IMR-90 (cell line): ENCODE results near the gene CC2D1A. TPM values are rescaled to one million over a fixed set of nuclear protein-coding genes. Genes with fewer than 3 reads are reported as not detected.

Source experiments
- ATAC-seq: fragments of 200-7000 bp; cut with Tn5 transposase; 2 replicates; pipeline ENCODE4 v1.9.1; 2020; ENCODE audit warnings: low read depth, mild to moderate bottlenecking, moderate library complexity
- BruUV-seq: library from RNA; stranded (reverse); fragments of 400-500 nt; replicated peaks from 2 replicates; lab custom pipeline; 2021; lab: Mats Ljungman, UMichigan
- CTCF ChIA-PET: fragments of 300-600 bp; formaldehyde crosslinking; extraction: SDS; loops from one replicate; lab custom pipeline; 2021; ENCODE audit warnings: antibody characterized with exemption; lab: Yijun Ruan, JAX
- POLR2A ChIA-PET: fragments of 300-600 bp; sonication (Branson Sonifier 250); formaldehyde crosslinking; loops from one replicate; lab custom pipeline; 2022; ENCODE audit warnings: antibody characterized with exemption; ENCODE audit not compliant: unreplicated experiment; lab: Charles Lee
- DNase-seq: peaks from one replicate; pipeline ENCODE4 v3.0.0; 2013
- H2AFZ ChIP-seq: replicated peaks from 2 replicates; pipeline ENCODE3; 2013; ENCODE audit warnings: low read length, mild to moderate bottlenecking; ENCODE audit not compliant: poor library complexity
- H2AK5ac ChIP-seq: 2 replicates; pipeline ENCODE4 v1.6.1; 2013; ENCODE audit warnings: low read depth, low read length, inconsistent platforms
- H2AK9ac ChIP-seq: replicated peaks from 2 replicates; pipeline ENCODE3; 2013; ENCODE audit warnings: mild to moderate bottlenecking, low read depth, low read length, moderate library complexity; ENCODE audit not compliant: poor library complexity
- H2BK120ac ChIP-seq: 2 replicates; pipeline ENCODE4 v1.6.1; 2013; ENCODE audit warnings: low read depth, low read length, inconsistent platforms
- H2BK15ac ChIP-seq: 3 replicates; pipeline ENCODE4 v1.6.1; 2013; ENCODE audit warnings: low read depth, low read length, inconsistent platforms
- H2BK20ac ChIP-seq: 2 replicates; pipeline ENCODE4 v1.6.1; 2013; ENCODE audit warnings: low read depth, mild to moderate bottlenecking, inconsistent platforms, low read length, moderate library complexity
- H2BK5ac ChIP-seq: 2 replicates; pipeline ENCODE4 v1.6.1; 2013; ENCODE audit warnings: mild to moderate bottlenecking, low read depth, low read length, inconsistent platforms; ENCODE audit not compliant: poor library complexity, severe bottlenecking
- H3K14ac ChIP-seq: replicated peaks from 2 replicates; pipeline ENCODE4 v1.6.1; 2013; ENCODE audit warnings: low read depth, low read length, inconsistent platforms
- H3K18ac ChIP-seq: 2 replicates; pipeline ENCODE4 v1.6.1; 2013; ENCODE audit warnings: low read depth, low read length, control low read depth
- H3K23ac ChIP-seq: 2 replicates; pipeline ENCODE4 v1.6.1; 2013; ENCODE audit warnings: low read depth, low read length, inconsistent platforms
- H3K27ac ChIP-seq: 2 replicates; pipeline ENCODE4 v1.5.1; 2013; ENCODE audit warnings: mild to moderate bottlenecking, control low read depth, low read length; ENCODE audit not compliant: insufficient read depth
- H3K27me3 ChIP-seq: 2 replicates; pipeline ENCODE4 v1.6.1; 2013; ENCODE audit warnings: low read length; ENCODE audit not compliant: control insufficient read depth, insufficient read depth
- H3K36me3 ChIP-seq: 2 replicates; pipeline ENCODE4 v1.6.1; 2013; ENCODE audit warnings: low read length, mixed read lengths; ENCODE audit not compliant: control insufficient read depth, insufficient read depth
- H3K4ac ChIP-seq: 2 replicates; pipeline ENCODE4 v1.6.1; 2013; ENCODE audit warnings: low read depth, low read length, inconsistent platforms
- H3K4me1 ChIP-seq: 2 replicates; pipeline ENCODE4 v1.6.1; 2013; ENCODE audit warnings: low read length, mixed read lengths; ENCODE audit not compliant: control insufficient read depth, insufficient read depth
- H3K4me2 ChIP-seq: 2 replicates; pipeline ENCODE4 v1.6.1; 2013; ENCODE audit warnings: low read depth, mild to moderate bottlenecking, control low read depth, low read length, moderate library complexity
- H3K4me3 ChIP-seq: 2 replicates; pipeline ENCODE4 v1.5.1; 2013; ENCODE audit warnings: low read depth, mild to moderate bottlenecking, control low read depth, low read length, moderate library complexity; ENCODE audit not compliant: insufficient read depth
- H3K56ac ChIP-seq: 2 replicates; pipeline ENCODE4 v1.6.1; 2013; ENCODE audit warnings: low read length, inconsistent platforms; ENCODE audit not compliant: insufficient read depth; ENCODE audit errors: extremely low read depth
- H3K79me1 ChIP-seq, 2 experiments: 2 replicates each; pipeline ENCODE4 v1.6.1; 2013; ENCODE audit warnings: low read length in 2 of 2, inconsistent platforms in 1 of 2, low read depth in 1 of 2
- H3K9ac ChIP-seq: 2 replicates; pipeline ENCODE4 v1.6.1; 2013; ENCODE audit warnings: low read depth, low read length, control low read depth
- H3K9me1 ChIP-seq: 2 replicates; pipeline ENCODE4 v1.6.1; 2013; ENCODE audit warnings: low read length, inconsistent platforms; ENCODE audit not compliant: insufficient read depth
- H3K9me3 ChIP-seq: 2 replicates; pipeline ENCODE4 v1.6.1; 2013; ENCODE audit warnings: low read length; ENCODE audit not compliant: control insufficient read depth, insufficient read depth
- H4K20me1 ChIP-seq: 2 replicates; pipeline ENCODE4 v1.6.1; 2013; ENCODE audit warnings: low read length, inconsistent platforms; ENCODE audit not compliant: insufficient read depth
- H4K5ac ChIP-seq: 2 replicates; pipeline ENCODE4 v1.6.1; 2013; ENCODE audit warnings: mild to moderate bottlenecking, low read depth, low read length, control low read depth
- H4K8ac ChIP-seq, 2 experiments: 2 replicates each; pipeline ENCODE4 v1.6.1; 2013; ENCODE audit warnings: low read depth in 2 of 2, low read length in 2 of 2, control low read depth in 1 of 2, inconsistent platforms in 1 of 2
- H4K91ac ChIP-seq: 2 replicates; pipeline ENCODE4 v1.6.1; 2013; ENCODE audit warnings: low read depth, low read length, inconsistent platforms; ENCODE audit not compliant: insufficient read depth
- NFE2L2 ChIP-seq: fragments of 150-350 bp; IDR thresholded peaks from 2 replicates; pipeline ENCODE4 v1.6.1; 2016; ENCODE audit warnings: low read depth, mild to moderate bottlenecking, low read length
- WGBS, 2 experiments: methylation state at CpG; one replicate each; pipeline versions ENCODE4 v1.1.5 to v1.1.7; 2013; ENCODE audit warnings: missing lambda C conversion rate in 2 of 2; ENCODE audit not compliant: insufficient read length in 1 of 2; ENCODE audit errors: extremely low coverage in 2 of 2; 5-methylcytosine and 5-hydroxymethylcytosine counted together
- dilution Hi-C: fragments of 300-500 bp; cut with HindIII; formaldehyde crosslinking; loops from one replicate; pipeline ENCODE4 v1.14.3; 2018; ENCODE audit warnings: low sequenced_read_pairs; ENCODE audit not compliant: unreplicated experiment
- in situ Hi-C: fragments of 300-500 bp; cut with MboI; formaldehyde crosslinking; loops from 3 replicates; pipeline ENCODE4 v1.14.3; 2019; ENCODE audit warnings: low sequenced_read_pairs, inconsistent platforms, mixed read lengths
- intact Hi-C: fragments of 100-400 bp; cut with micrococcal nuclease; formaldehyde crosslinking; loops from 2 replicates; pipeline ENCODE4 v1.10.0; 2022
- polyA plus RNA-seq, 3 experiments: library from polyadenylated mRNA; depleted of rRNA; stranded (reverse); fragments of >200 nt; gene quantifications; 2 replicates each; pipeline ENCODE4 v1.2.3, GENCODE V29; 2012; ENCODE audit warnings: low replicate concordance in 1 of 3
- total RNA-seq: library from RNA; depleted of rRNA; stranded (reverse); fragments of >200 nt; gene quantifications from 2 replicates; pipeline ENCODE4 v1.2.3, GENCODE V29; 2012

The CC2D1A gene
- total and polyA plus RNA-seq, 2 of the 4 experiments (the other 2 are of a cell fraction) = 4.1 to 14.7 TPM

- Histone ChIP-seq H3K36me3 (peaks cover 51% of the 10 kb centered on the region), H3K79me1 (no peaks in the 10 kb centered on the region), H2BK20ac (no peak overlapping the region), H4K20me1 (no peaks in the 10 kb centered on the region), H3K4me3 (no peak overlapping the region), H3K4me1 (no peaks in the 10 kb centered on the region), H4K91ac (no peak overlapping the region), H3K18ac (no peak overlapping the region), H3K9me1 (no peaks in the 10 kb centered on the region), H2AK9ac (no peak overlapping the region), H3K14ac (no peak overlapping the region), H3K27ac (no peak overlapping the region), H4K5ac (no peak overlapping the region), H3K9me3 (no peaks in the 10 kb centered on the region), H3K4me2 (no peak overlapping the region), H3K56ac (no peak overlapping the region), H2AFZ (no peak overlapping the region), H2BK5ac (no peak overlapping the region), H2BK120ac (no peak overlapping the region), H3K23ac (no peak overlapping the region), H3K9ac (no peak overlapping the region), H3K27me3 (no peaks in the 10 kb centered on the region), H4K8ac (no peak overlapping the region), H2AK5ac (no peak overlapping the region), H3K4ac (no peak overlapping the region), H2BK15ac (no peak overlapping the region)
- POLR2A ChIA-PET = no interaction called here
- BruUV-seq = no TSS peak
- no peak for DNase-seq
- CTCF ChIA-PET = no interaction called here
- in situ Hi-C loops = no loop called here
- TF ChIP-seq NFE2L2 = no peak
- WGBS, 2 experiments = no CpG with 5 or more reads among the region's 4 CpGs
- ATAC-seq = no peak
- dilution Hi-C loops = no loop called here
- intact Hi-C loops = no loop called here
Observed at GRCh38 chr19:13926010-13926409, 20.0 kb downstream of the CC2D1A start.
